ENCODE measurements around the gene GAL3ST1. TPM values are rescaled to one million over a fixed set of nuclear protein-coding genes. Genes with fewer than 3 reads are reported as not detected.
"Not testable (repeated sequence)": the region's sequence is repeated elsewhere in the genome, so short reads cannot be mapped to it uniquely, and the experiment has no call there.

The GAL3ST1 gene
- total RNA-seq, 1 donor, result not detected

DNA sequence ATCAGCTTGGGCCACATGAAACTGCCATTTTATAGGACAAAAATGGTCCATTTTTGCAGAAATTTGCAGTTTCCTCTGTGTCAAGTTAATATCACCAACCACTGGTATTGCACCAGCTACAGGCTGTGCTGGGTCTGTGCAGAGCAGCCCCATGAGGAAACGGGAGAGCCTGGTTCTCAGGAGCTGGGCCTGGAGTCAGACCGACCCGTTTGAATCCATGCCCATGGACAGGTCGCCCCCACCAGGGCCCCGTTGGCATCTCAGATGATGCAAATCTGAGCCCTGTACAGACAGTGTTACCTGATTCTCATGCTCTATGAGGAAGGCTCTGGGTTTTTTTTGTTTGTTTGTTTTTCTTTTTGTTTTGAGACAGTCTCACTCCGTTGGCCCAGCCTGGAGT, 18.1 kb downstream of the GAL3ST1 start:
- Histone ChIP-seq H4K20me1 (ENCODE audit: insufficient read depth, low read length) (no peaks in the 10 kb centered on the region), H3K27me3 (ENCODE audit: insufficient read depth, low read length) (no peaks in the 10 kb centered on the region), H3K4me2 (ENCODE audit: insufficient read depth, low read length) (no peak overlapping the region), H3K79me2 (ENCODE audit: insufficient read depth, low read length) (no peaks in the 10 kb centered on the region), H3K4me3 (ENCODE audit: insufficient read depth, low read length) (no peak overlapping the region), H3K4me1 (ENCODE audit: insufficient read depth, low read length) (no peaks in the 10 kb centered on the region), H2AFZ (ENCODE audit: low read length) (no peak overlapping the region), H3K27ac (ENCODE audit: low read depth, low read length) (no peak overlapping the region), H3K9me3 (ENCODE audit: low read depth, low read length) (no peaks in the 10 kb centered on the region), H3K36me3 (ENCODE audit: insufficient read depth, low read length) (no peaks in the 10 kb centered on the region)
- TF ChIP-seq, protein P1, sequence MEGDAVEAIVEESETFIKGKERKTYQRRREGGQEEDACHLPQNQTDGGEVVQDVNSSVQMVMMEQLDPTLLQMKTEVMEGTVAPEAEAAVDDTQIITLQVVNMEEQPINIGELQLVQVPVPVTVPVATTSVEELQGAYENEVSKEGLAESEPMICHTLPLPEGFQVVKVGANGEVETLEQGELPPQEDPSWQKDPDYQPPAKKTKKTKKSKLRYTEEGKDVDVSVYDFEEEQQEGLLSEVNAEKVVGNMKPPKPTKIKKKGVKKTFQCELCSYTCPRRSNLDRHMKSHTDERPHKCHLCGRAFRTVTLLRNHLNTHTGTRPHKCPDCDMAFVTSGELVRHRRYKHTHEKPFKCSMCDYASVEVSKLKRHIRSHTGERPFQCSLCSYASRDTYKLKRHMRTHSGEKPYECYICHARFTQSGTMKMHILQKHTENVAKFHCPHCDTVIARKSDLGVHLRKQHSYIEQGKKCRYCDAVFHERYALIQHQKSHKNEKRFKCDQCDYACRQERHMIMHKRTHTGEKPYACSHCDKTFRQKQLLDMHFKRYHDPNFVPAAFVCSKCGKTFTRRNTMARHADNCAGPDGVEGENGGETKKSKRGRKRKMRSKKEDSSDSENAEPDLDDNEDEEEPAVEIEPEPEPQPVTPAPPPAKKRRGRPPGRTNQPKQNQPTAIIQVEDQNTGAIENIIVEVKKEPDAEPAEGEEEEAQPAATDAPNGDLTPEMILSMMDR (IDR thresholded peaks at IDR 0.05; ENCODE audit: extremely low read depth, low read depth, low read length), result no peak
- DNase-seq (ENCODE audit: insufficient read length, low spot score, missing footprints), result peak; percentile 77

DNA sequence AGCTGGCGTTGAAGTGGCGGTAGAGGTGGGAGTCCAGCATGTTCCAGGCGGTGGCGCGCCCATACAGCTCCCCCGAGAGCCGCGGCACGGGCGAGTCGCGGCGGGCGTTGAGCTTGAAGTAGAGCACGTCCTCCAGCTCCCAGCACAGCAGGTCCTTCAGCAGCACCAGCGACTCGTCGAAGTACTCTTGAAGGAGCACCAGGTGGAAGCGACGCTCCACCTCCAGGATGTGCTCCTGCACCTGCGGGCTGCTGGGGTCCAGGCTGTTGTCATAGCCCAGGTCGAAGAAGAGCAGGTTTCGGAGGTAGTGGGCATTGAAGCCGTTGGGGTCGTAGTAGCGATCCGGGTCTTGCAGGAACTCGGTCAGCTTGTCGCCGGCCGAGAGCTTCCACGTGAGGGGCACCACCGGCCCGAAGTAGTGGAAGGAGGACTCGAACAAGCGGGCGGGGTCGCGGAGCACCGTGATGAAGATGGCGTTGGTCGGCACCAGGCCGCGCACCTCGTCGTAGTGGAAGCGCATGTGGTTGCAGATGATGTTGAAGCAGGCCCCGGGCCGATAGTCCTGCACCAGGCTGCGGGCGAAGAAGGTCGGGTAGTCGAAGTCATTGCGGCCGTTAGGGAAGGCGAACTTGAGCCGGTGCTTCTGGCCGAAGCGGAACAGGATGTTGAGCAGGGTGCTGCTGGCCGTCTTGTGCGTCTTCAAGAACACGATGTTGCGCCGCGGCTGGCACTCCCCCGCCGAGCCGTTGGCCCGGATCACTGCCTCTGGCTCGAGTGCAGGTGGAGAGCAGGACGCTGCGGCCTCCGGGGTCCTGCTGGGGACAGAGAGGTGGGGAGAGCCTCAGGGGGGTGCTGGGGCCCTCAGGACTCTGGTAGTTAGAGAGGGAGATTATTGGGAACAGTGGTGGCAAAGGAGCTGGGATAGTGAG, 18.9 kb downstream of the GAL3ST1 start:
- no peaks in the 10 kb centered on the region for H3K4me1 ChIP-seq (ENCODE audit: insufficient read depth, low read length)
- no peak overlapping the region for H3K27ac ChIP-seq (ENCODE audit: low read depth, low read length)
- no peaks in the 10 kb centered on the region for H3K9me3 ChIP-seq (ENCODE audit: low read depth, low read length)
- H3K79me2 ChIP-seq (ENCODE audit: insufficient read depth, low read length), result no peaks in the 10 kb centered on the region
- H4K20me1 ChIP-seq (ENCODE audit: insufficient read depth, low read length), result no peaks in the 10 kb centered on the region
- H3K4me3 ChIP-seq (ENCODE audit: insufficient read depth, low read length), result no peak overlapping the region
- no peak for DNase-seq (ENCODE audit: insufficient read length, low spot score, missing footprints)
- H3K27me3 ChIP-seq (ENCODE audit: insufficient read depth, low read length), result no peaks in the 10 kb centered on the region
- no peak overlapping the region for H3K4me2 ChIP-seq (ENCODE audit: insufficient read depth, low read length)
- no peaks in the 10 kb centered on the region for H3K36me3 ChIP-seq (ENCODE audit: insufficient read depth, low read length)
- TF ChIP-seq, protein P1 (IDR thresholded peaks at IDR 0.05; ENCODE audit: extremely low read depth, low read depth, low read length), result no peak
- no peak overlapping the region for H2AFZ ChIP-seq (ENCODE audit: low read length)

DNA sequence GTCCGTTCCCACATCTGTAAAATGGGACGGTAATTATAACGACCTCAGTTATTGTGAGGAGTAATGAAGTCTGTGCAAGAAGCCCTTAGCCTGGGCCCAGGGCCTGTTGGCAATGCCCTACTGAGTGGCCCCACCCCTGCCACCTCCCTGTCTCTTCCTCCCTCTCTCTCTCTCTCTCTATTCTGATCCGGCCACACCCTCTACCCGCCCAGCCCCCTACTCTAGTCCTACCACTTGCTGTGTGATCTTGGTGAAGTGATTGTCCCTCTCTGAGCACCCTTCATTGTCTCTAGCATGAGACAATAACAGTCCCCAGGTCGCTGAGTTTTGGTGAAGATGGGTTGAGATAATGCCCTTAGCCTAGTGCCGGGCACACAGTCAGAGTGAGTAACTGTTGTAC, 20.5 kb downstream of the GAL3ST1 start:
- H3K9me3 ChIP-seq (ENCODE audit: low read depth, low read length), result no peaks in the 10 kb centered on the region
- no peak overlapping the region for H3K27ac ChIP-seq (ENCODE audit: low read depth, low read length)
- H3K4me2 ChIP-seq (ENCODE audit: insufficient read depth, low read length), result no peak overlapping the region
- no peak for DNase-seq (ENCODE audit: insufficient read length, low spot score, missing footprints)
- no peak overlapping the region for H2AFZ ChIP-seq (ENCODE audit: low read length)
- no peaks in the 10 kb centered on the region for H4K20me1 ChIP-seq (ENCODE audit: insufficient read depth, low read length)
- no peak overlapping the region for H3K4me3 ChIP-seq (ENCODE audit: insufficient read depth, low read length)
- H3K4me1 ChIP-seq (ENCODE audit: insufficient read depth, low read length), result no peaks in the 10 kb centered on the region
- no peaks in the 10 kb centered on the region for H3K79me2 ChIP-seq (ENCODE audit: insufficient read depth, low read length)
- TF ChIP-seq, protein P1 (IDR thresholded peaks at IDR 0.05; ENCODE audit: extremely low read depth, low read depth, low read length), result no peak
- no peaks in the 10 kb centered on the region for H3K36me3 ChIP-seq (ENCODE audit: insufficient read depth, low read length)
- H3K27me3 ChIP-seq (ENCODE audit: insufficient read depth, low read length), result no peaks in the 10 kb centered on the region

- H3K4me1 ChIP-seq (ENCODE audit: insufficient read depth, low read length), result no peaks in the 10 kb centered on the region
Observed at GRCh38 chr22:30552719-30553118, 21.7 kb downstream of the GAL3ST1 start.

GRCh38 chr22:30551813-30552212, 22.7 kb downstream of the GAL3ST1 start:
- H3K4me1 ChIP-seq (ENCODE audit: insufficient read depth, low read length); H3K36me3 ChIP-seq (ENCODE audit: insufficient read depth, low read length); H3K27ac ChIP-seq (ENCODE audit: low read depth, low read length); H3K4me3 ChIP-seq (ENCODE audit: insufficient read depth, low read length); H3K4me2 ChIP-seq (ENCODE audit: insufficient read depth, low read length); DNase-seq (ENCODE audit: insufficient read length, low spot score, missing footprints); H2AFZ ChIP-seq (ENCODE audit: low read length); H3K79me2 ChIP-seq (ENCODE audit: insufficient read depth, low read length); H3K9me3 ChIP-seq (ENCODE audit: low read depth, low read length); H4K20me1 ChIP-seq (ENCODE audit: insufficient read depth, low read length); H3K27me3 ChIP-seq (ENCODE audit: insufficient read depth, low read length): not testable (repeated sequence)

More at GRCh38 chr22:30552719-30553118, 21.7 kb downstream of the GAL3ST1 start:
- Histone ChIP-seq H4K20me1 (ENCODE audit: insufficient read depth, low read length) (no peaks in the 10 kb centered on the region), H3K27me3 (ENCODE audit: insufficient read depth, low read length) (no peaks in the 10 kb centered on the region), H3K4me3 (ENCODE audit: insufficient read depth, low read length) (no peak overlapping the region), H2AFZ (ENCODE audit: low read length) (no peak overlapping the region), H3K27ac (ENCODE audit: low read depth, low read length) (no peak overlapping the region), H3K79me2 (ENCODE audit: insufficient read depth, low read length) (no peaks in the 10 kb centered on the region), H3K36me3 (ENCODE audit: insufficient read depth, low read length) (no peaks in the 10 kb centered on the region), H3K4me2 (ENCODE audit: insufficient read depth, low read length) (no peak overlapping the region), H3K9me3 (ENCODE audit: low read depth, low read length) (no peaks in the 10 kb centered on the region)
- TF ChIP-seq, protein P1 (IDR thresholded peaks at IDR 0.05; ENCODE audit: extremely low read depth, low read depth, low read length), result no peak
- DNase-seq (ENCODE audit: insufficient read length, low spot score, missing footprints), result no peak

Data from osteoblast (primary cell).